Thyroid gland (tissue), 4 donors: ENCODE data around the gene NUBP2.

Experiments used
- POLR2A ChIP-seq, 2 donors: fragments of 450-650 bp; IDR thresholded peaks; one replicate each; pipeline ENCODE4 v1.6.1; 2017; ENCODE audit warnings: antibody characterized with exemption in 2 of 2, mild to moderate bottlenecking in 2 of 2, moderate library complexity in 1 of 2
- TF ChIP-seq, protein P1 (sequence below), 6 experiments: fragments of 200-600 bp in 3 of 6; fragments of 450-650 bp in 3 of 6; sonication (generic) in 3 of 6; IDR thresholded peaks; one replicate each; pipeline ENCODE4 v1.5.1; 2016 to 2019; ENCODE audit warnings: antibody characterized with exemption in 6 of 6, mild to moderate bottlenecking in 2 of 6, inconsistent platforms in 1 of 6, moderate library complexity in 1 of 6

DNA sequence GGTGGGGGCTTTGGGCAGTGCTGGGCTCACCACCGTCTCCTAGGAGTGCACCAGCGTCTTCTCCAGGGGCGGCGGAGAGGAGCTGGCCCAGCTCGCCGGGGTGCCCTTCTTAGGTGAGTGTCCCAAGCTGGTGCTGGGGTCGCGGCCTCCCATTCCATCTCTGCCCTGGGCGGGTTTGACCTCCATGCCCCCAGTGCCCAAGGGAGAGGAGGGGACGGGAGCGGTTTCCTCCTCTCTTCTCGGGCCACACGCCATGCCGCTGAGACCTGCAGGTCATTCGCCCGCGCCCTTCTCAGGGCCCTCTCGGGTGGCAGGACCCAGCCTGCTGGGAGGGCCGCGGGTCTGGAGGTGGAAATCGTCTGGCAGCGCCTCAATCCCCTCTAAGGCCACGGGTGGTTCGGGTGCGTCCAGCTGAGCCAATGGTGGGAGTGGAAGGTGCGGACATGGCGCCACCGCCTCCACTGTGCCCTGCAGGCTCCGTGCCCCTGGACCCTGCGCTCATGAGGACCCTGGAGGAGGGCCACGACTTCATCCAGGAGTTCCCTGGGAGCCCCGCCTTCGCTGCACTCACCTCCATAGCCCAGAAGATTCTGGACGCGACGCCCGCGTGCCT lies 5.4 kb downstream of the NUBP2 start:
- TF ChIP-seq, protein P1, sequence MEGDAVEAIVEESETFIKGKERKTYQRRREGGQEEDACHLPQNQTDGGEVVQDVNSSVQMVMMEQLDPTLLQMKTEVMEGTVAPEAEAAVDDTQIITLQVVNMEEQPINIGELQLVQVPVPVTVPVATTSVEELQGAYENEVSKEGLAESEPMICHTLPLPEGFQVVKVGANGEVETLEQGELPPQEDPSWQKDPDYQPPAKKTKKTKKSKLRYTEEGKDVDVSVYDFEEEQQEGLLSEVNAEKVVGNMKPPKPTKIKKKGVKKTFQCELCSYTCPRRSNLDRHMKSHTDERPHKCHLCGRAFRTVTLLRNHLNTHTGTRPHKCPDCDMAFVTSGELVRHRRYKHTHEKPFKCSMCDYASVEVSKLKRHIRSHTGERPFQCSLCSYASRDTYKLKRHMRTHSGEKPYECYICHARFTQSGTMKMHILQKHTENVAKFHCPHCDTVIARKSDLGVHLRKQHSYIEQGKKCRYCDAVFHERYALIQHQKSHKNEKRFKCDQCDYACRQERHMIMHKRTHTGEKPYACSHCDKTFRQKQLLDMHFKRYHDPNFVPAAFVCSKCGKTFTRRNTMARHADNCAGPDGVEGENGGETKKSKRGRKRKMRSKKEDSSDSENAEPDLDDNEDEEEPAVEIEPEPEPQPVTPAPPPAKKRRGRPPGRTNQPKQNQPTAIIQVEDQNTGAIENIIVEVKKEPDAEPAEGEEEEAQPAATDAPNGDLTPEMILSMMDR (IDR thresholded peaks at IDR 0.05), result no peak
- no peak for TF ChIP-seq POLR2A (IDR thresholded peaks at IDR 0.05)
